ENCODE measurements around the gene BRD2.

Gene BRD2

DNA sequence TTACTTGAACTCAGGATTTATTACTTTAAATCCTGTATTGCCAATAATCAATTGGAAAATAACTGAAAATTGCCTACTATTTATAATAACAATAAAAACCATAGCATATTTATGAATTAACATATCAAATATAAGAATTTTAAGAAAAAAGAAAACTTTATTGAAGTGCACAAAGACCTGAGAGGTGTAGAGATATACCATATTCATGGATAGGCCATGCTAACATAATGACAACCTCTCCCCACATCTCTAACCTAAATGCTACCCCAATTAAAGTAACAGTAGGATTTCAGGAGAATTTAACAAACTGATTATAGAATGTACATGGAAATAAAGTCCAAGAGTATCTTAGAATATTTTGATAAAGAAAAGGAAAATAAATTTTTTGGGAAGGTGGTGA is 22.4 kb upstream of the BRD2 start:
- no peaks in the 10 kb centered on the region for H3K9me3 ChIP-seq (replicated peaks in 1 of 2; ENCODE audit: control insufficient read depth in 2 of 2, insufficient read depth in 1 of 2, low read depth in 1 of 2, low read length in 2 of 2)
- no peak overlapping the region for H2BK15ac ChIP-seq (ENCODE audit: low read length)
- no peak overlapping the region for H2AFZ ChIP-seq (ENCODE audit: low read length)
- no peak overlapping the region for H2BK5ac ChIP-seq (ENCODE audit: low read length)
- H3K18ac ChIP-seq (ENCODE audit: low read length), result no peak overlapping the region
- DNase-seq (ENCODE audit: low spot score), result no peak
- no peak overlapping the region for H4K8ac ChIP-seq (ENCODE audit: low read depth, low read length)
- no peak overlapping the region for H2AK5ac ChIP-seq (ENCODE audit: low read depth, low read length)
- no peak overlapping the region for H3K9ac ChIP-seq (ENCODE audit: low read depth, low read length, poor library complexity)
- no peak overlapping the region for H3K27ac ChIP-seq (replicated peaks; ENCODE audit: low read length)
- no peak overlapping the region for H3K23ac ChIP-seq (ENCODE audit: low read depth, low read length, poor library complexity)
- H3K27me3 ChIP-seq (ENCODE audit: control insufficient read depth in 3 of 3, insufficient read depth in 3 of 3, low read depth in 1 of 3, low read length in 3 of 3), result peaks cover 0 to 14% (median 0%) of the 10 kb centered on the region in 3 experiments
- H3K36me3 ChIP-seq (replicated peaks in 1 of 2; ENCODE audit: control insufficient read depth in 2 of 2, insufficient read depth in 2 of 2, low read length in 2 of 2), result no peaks in the 10 kb centered on the region
- H4K91ac ChIP-seq (ENCODE audit: low read depth, low read length, poor library complexity), result no peak overlapping the region
- H3K4me3 ChIP-seq (ENCODE audit: low read length in 2 of 2), result no peak overlapping the region
- no peak overlapping the region for H2BK12ac ChIP-seq (ENCODE audit: low read length)
- no peaks in the 10 kb centered on the region for H3K4me1 ChIP-seq (ENCODE audit: control insufficient read depth in 2 of 2, insufficient read depth in 1 of 2, low read depth in 1 of 2, low read length in 2 of 2)
- no peaks in the 10 kb centered on the region for H3K79me1 ChIP-seq (ENCODE audit: low read depth, low read length)
- H2BK120ac ChIP-seq (ENCODE audit: low read depth, low read length), result no peak overlapping the region
- H3K4me2 ChIP-seq (ENCODE audit: insufficient read depth, low read length, poor library complexity, severe bottlenecking), result no peak overlapping the region
- H3K4ac ChIP-seq (ENCODE audit: low read length), result no peak overlapping the region
- no peak overlapping the region for H3K14ac ChIP-seq (ENCODE audit: low read length)

DNA sequence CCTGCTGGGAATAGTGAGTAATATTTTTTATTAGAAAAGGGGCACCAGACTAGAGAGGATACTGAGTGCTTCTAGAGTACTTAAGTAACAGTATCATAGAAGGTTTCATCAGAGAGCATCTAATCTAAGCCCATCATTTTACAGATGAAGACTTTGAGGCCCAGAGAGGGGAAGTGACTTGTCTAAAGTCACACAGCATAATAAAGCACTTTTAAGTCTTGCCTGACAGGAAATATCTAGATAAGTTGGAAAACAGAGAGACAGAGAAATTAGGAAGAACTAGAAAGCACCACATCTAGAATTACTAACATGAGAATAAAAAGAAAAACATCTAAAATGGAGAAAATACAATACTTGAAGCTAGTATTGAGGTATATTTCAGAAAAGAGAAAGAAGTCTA is 21.5 kb upstream of the BRD2 start:
- Histone ChIP-seq H3K36me3 (replicated peaks in 1 of 2; ENCODE audit: control insufficient read depth in 2 of 2, insufficient read depth in 2 of 2, low read length in 2 of 2) (no peaks in the 10 kb centered on the region), H4K91ac (ENCODE audit: low read depth, low read length, poor library complexity) (no peak overlapping the region), H3K27me3 (ENCODE audit: control insufficient read depth in 3 of 3, insufficient read depth in 3 of 3, low read depth in 1 of 3, low read length in 3 of 3) (peaks cover 0 to 14% (median 0%) of the 10 kb centered on the region in 3 experiments), H3K4me2 (ENCODE audit: insufficient read depth, low read length, poor library complexity, severe bottlenecking) (no peak overlapping the region), H3K9ac (ENCODE audit: low read depth, low read length, poor library complexity) (no peak overlapping the region), H3K79me1 (ENCODE audit: low read depth, low read length) (no peaks in the 10 kb centered on the region), H2BK120ac (ENCODE audit: low read depth, low read length) (no peak overlapping the region), H3K27ac (replicated peaks; ENCODE audit: low read length) (no peak overlapping the region), H3K14ac (ENCODE audit: low read length) (no peak overlapping the region), H3K4me1 (ENCODE audit: control insufficient read depth in 2 of 2, insufficient read depth in 1 of 2, low read depth in 1 of 2, low read length in 2 of 2) (no peaks in the 10 kb centered on the region), H3K18ac (ENCODE audit: low read length) (no peak overlapping the region), H3K4me3 (ENCODE audit: low read length in 2 of 2) (no peak overlapping the region), H3K4ac (ENCODE audit: low read length) (no peak overlapping the region), H3K9me3 (replicated peaks in 1 of 2; ENCODE audit: control insufficient read depth in 2 of 2, insufficient read depth in 1 of 2, low read depth in 1 of 2, low read length in 2 of 2) (no peaks in the 10 kb centered on the region), H2BK5ac (ENCODE audit: low read length) (no peak overlapping the region), H4K8ac (ENCODE audit: low read depth, low read length) (no peak overlapping the region), H2BK12ac (ENCODE audit: low read length) (no peak overlapping the region), H2AK5ac (ENCODE audit: low read depth, low read length) (no peak overlapping the region), H2AFZ (ENCODE audit: low read length) (no peak overlapping the region), H3K23ac (ENCODE audit: low read depth, low read length, poor library complexity) (no peak overlapping the region), H2BK15ac (ENCODE audit: low read length) (no peak overlapping the region)
- DNase-seq (ENCODE audit: low spot score), result no peak

GRCh38 chr6:32947552-32948465 is 20.6 kb upstream of the BRD2 start:
- no peak overlapping the region for H2AK5ac ChIP-seq (ENCODE audit: low read depth, low read length)
- no peak overlapping the region for H2BK120ac ChIP-seq (ENCODE audit: low read depth, low read length)
- no peak overlapping the region for H2BK5ac ChIP-seq (ENCODE audit: low read length)
- H3K36me3 ChIP-seq (replicated peaks in 1 of 2; ENCODE audit: control insufficient read depth in 2 of 2, insufficient read depth in 2 of 2, low read length in 2 of 2), result no peaks in the 10 kb centered on the region
- H3K4me3 ChIP-seq (ENCODE audit: low read length in 2 of 2), result no peak overlapping the region
- H3K4me2 ChIP-seq (ENCODE audit: insufficient read depth, low read length, poor library complexity, severe bottlenecking), result no peak overlapping the region
- no peak overlapping the region for H3K18ac ChIP-seq (ENCODE audit: low read length)
- no peaks in the 10 kb centered on the region for H3K79me1 ChIP-seq (ENCODE audit: low read depth, low read length)
- H4K8ac ChIP-seq (ENCODE audit: low read depth, low read length), result no peak overlapping the region
- no peak overlapping the region for H2AFZ ChIP-seq (ENCODE audit: low read length)
- DNase-seq (ENCODE audit: low spot score), result no peak
- H3K4ac ChIP-seq (ENCODE audit: low read length), result no peak overlapping the region
- no peak overlapping the region for H2BK12ac ChIP-seq (ENCODE audit: low read length)
- H4K91ac ChIP-seq (ENCODE audit: low read depth, low read length, poor library complexity), result no peak overlapping the region
- no peak overlapping the region for H3K23ac ChIP-seq (ENCODE audit: low read depth, low read length, poor library complexity)
- H3K27ac ChIP-seq (replicated peaks; ENCODE audit: low read length), result no peak overlapping the region
- WGBS, 2 donors (ENCODE audit: extremely low coverage in 2 of 2, insufficient read length in 2 of 2, insufficient replicate concordance in 1 of 2), result no CpG with 5 or more reads among the region's 11 CpGs
- no peak overlapping the region for H3K14ac ChIP-seq (ENCODE audit: low read length)
- H3K4me1 ChIP-seq (ENCODE audit: control insufficient read depth in 2 of 2, insufficient read depth in 1 of 2, low read depth in 1 of 2, low read length in 2 of 2), result no peaks in the 10 kb centered on the region
- no peak overlapping the region for H3K9ac ChIP-seq (ENCODE audit: low read depth, low read length, poor library complexity)
- peaks cover 0 to 14% (median 0%) of the 10 kb centered on the region in 3 experiments for H3K27me3 ChIP-seq (ENCODE audit: control insufficient read depth in 3 of 3, insufficient read depth in 3 of 3, low read depth in 1 of 3, low read length in 3 of 3)
- H3K9me3 ChIP-seq (replicated peaks in 1 of 2; ENCODE audit: control insufficient read depth in 2 of 2, insufficient read depth in 1 of 2, low read depth in 1 of 2, low read length in 2 of 2), result no peaks in the 10 kb centered on the region
- no peak overlapping the region for H2BK15ac ChIP-seq (ENCODE audit: low read length)

GRCh38 chr6:32949113-32949512 is 19.3 kb upstream of the BRD2 start:
- Histone ChIP-seq H2BK15ac (ENCODE audit: low read length) (no peak overlapping the region), H4K91ac (ENCODE audit: low read depth, low read length, poor library complexity) (no peak overlapping the region), H3K18ac (ENCODE audit: low read length) (peak overlapping the region; percentile 8), H3K27me3 (ENCODE audit: control insufficient read depth in 3 of 3, insufficient read depth in 3 of 3, low read depth in 1 of 3, low read length in 3 of 3) (peaks cover 0 to 14% (median 0%) of the 10 kb centered on the region in 3 experiments), H3K4me2 (ENCODE audit: insufficient read depth, low read length, poor library complexity, severe bottlenecking) (no peak overlapping the region), H3K4me1 (ENCODE audit: control insufficient read depth in 2 of 2, insufficient read depth in 1 of 2, low read depth in 1 of 2, low read length in 2 of 2) (no peaks in the 10 kb centered on the region), H2BK5ac (ENCODE audit: low read length) (no peak overlapping the region), H3K36me3 (replicated peaks in 1 of 2; ENCODE audit: control insufficient read depth in 2 of 2, insufficient read depth in 2 of 2, low read length in 2 of 2) (no peaks in the 10 kb centered on the region), H3K27ac (replicated peaks; ENCODE audit: low read length) (no peak overlapping the region), H2BK12ac (ENCODE audit: low read length) (no peak overlapping the region), H3K9me3 (replicated peaks in 1 of 2; ENCODE audit: control insufficient read depth in 2 of 2, insufficient read depth in 1 of 2, low read depth in 1 of 2, low read length in 2 of 2) (no peaks in the 10 kb centered on the region), H2AFZ (ENCODE audit: low read length) (no peak overlapping the region), H2BK120ac (ENCODE audit: low read depth, low read length) (no peak overlapping the region), H3K4ac (ENCODE audit: low read length) (no peak overlapping the region), H3K14ac (ENCODE audit: low read length) (no peak overlapping the region), H3K23ac (ENCODE audit: low read depth, low read length, poor library complexity) (no peak overlapping the region), H3K4me3 (ENCODE audit: low read length in 2 of 2) (no peak overlapping the region), H2AK5ac (ENCODE audit: low read depth, low read length) (peak overlapping the region; percentile 10), H3K79me1 (ENCODE audit: low read depth, low read length) (no peaks in the 10 kb centered on the region), H4K8ac (ENCODE audit: low read depth, low read length) (no peak overlapping the region), H3K9ac (ENCODE audit: low read depth, low read length, poor library complexity) (no peak overlapping the region)
- DNase-seq (ENCODE audit: low spot score), result no peak
- WGBS, 2 donors (ENCODE audit: extremely low coverage in 2 of 2, insufficient read length in 2 of 2, insufficient replicate concordance in 1 of 2), result no CpG with 5 or more reads among the region's 9 CpGs

Measured in neuronal stem cell (in vitro differentiated cells).